Measurements from ENCODE around the gene FCHSD2. TPM values are rescaled to one million over a fixed set of nuclear protein-coding genes. Genes with fewer than 3 reads are reported as not detected.
"Not testable (repeated sequence)": the region's sequence is repeated elsewhere in the genome, so short reads cannot be mapped to it uniquely, and the experiment has no call there.

FCHSD2 gene
- total and polyA plus RNA-seq, 2 experiments from 2014 or later = 9.1 to 19.8 TPM

DNA sequence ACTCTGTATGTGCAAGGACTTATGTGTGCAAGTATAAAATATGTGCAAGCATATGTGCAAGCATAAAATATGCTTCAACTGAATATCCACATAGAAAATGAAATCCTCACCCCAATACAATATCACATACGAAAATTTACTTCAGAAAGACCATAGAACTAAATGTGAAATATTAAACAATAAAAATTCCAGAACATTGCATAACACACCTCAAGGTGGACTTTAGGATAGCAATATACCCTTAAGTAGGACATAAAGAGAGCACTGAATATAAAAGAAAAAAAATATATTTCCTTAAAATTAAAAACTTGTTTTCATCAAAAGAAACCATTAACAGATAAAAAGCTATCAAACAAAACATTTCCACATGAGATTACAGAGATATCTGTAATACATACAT, 67.8 kb downstream of the FCHSD2 start:
- Histone ChIP-seq H3K4me1 (ENCODE audit: insufficient read depth) (peaks cover 17% of the 10 kb centered on the region), H3K27me3 (replicated peaks; ENCODE audit: insufficient read depth) (no peaks in the 10 kb centered on the region), H3K9ac (no peak overlapping the region), H3K9me2 (ENCODE audit: insufficient read depth) (no peaks in the 10 kb centered on the region), H4K20me1 (ENCODE audit: insufficient read depth) (no peaks in the 10 kb centered on the region), H3K4me2 (ENCODE audit: unreplicated experiment) (no peak overlapping the region), H3K27ac (no peak overlapping the region), H3K36me3 (ENCODE audit: low read depth) (0 out of 2 replicates have a peak, but pooled peaks cover 10% of the 10 kb centered on the region), H3K9me3 (ENCODE audit: low read depth) (no peaks in the 10 kb centered on the region), H3K79me2 (ENCODE audit: insufficient read depth) (peaks cover 42% of the 10 kb centered on the region), H3F3A (ENCODE audit: insufficient read depth) (peaks cover 6% of the 10 kb centered on the region; the same call in 1 of the 2 replicates), H3K4me3 (no peak overlapping the region), H2AFZ (no peak overlapping the region)
- WGBS, 2 experiments (ENCODE audit: low coverage in 1 of 2, low lambda C conversion rate in 2 of 2, missing lambda C conversion rate in 2 of 2) = 83 to 96% methylated on average over 1 of the region's 1 CpG
- DNase-seq = no peak
- TF ChIP-seq EZH2phosphoT487 (IDR thresholded peaks at IDR 0.05; ENCODE audit: insufficient read depth, low read depth) = no peak
- TF ChIP-seq EZH2 (IDR thresholded peaks at IDR 0.05; ENCODE audit: insufficient read depth, poor library complexity, severe bottlenecking) = no peak
- in situ Hi-C loops (cut with MboI) = no loop called here

DNA sequence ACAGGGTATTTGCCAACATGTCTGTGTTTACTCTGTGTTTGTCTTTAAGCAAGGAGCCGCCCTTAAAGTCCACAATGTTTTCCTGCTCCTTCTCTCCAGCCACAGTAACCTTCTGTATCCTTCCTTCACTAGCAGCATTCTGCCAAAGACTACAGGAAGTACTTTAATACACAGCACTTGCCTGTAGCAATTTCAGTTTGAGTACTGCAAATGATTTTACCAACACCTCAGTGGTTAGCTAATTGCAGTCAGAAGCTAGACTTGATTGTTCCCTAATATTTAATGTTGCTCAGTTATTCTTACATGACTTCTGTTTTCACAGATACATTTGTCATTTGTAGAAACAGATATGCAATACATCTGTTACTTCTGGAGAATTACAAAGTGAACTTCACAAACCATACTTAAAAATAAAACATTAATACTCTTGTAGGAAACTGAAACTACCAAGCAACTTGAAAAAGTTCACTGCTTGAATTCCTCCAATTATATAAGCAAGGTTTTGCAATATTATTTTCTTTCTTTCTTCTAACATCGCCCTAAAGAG, 69.1 kb downstream of the FCHSD2 start:
- WGBS, 2 experiments (ENCODE audit: low coverage in 1 of 2, low lambda C conversion rate in 2 of 2, missing lambda C conversion rate in 2 of 2) = 37 to 56% methylated on average over 2 of the region's 2 CpGs
- in situ Hi-C loops (cut with MboI) = no loop called here
- 0 out of 2 replicates have a peak, but pooled peaks cover 7% of the 10 kb centered on the region for H3K36me3 ChIP-seq (ENCODE audit: low read depth)
- peak; percentile 43 for DNase-seq
- peaks cover 17% of the 10 kb centered on the region for H3K4me1 ChIP-seq (ENCODE audit: insufficient read depth)
- peak overlapping the region; percentile 25 for H3K4me2 ChIP-seq (ENCODE audit: unreplicated experiment)
- H3K4me3 ChIP-seq = no peak overlapping the region
- H3K9me3 ChIP-seq (ENCODE audit: low read depth) = no peaks in the 10 kb centered on the region
- peaks cover 42% of the 10 kb centered on the region for H3K79me2 ChIP-seq (ENCODE audit: insufficient read depth)
- no peak overlapping the region for H2AFZ ChIP-seq
- no peaks in the 10 kb centered on the region for H3K27me3 ChIP-seq (replicated peaks; ENCODE audit: insufficient read depth)
- no peak for TF ChIP-seq EZH2phosphoT487 (IDR thresholded peaks at IDR 0.05; ENCODE audit: insufficient read depth, low read depth)
- no peak for TF ChIP-seq EZH2 (IDR thresholded peaks at IDR 0.05; ENCODE audit: insufficient read depth, poor library complexity, severe bottlenecking)
- H3K9ac ChIP-seq = peak overlapping the region; percentile 30; the same call in 1 of the 2 replicates
- H3F3A ChIP-seq (ENCODE audit: insufficient read depth) = peaks cover 6% of the 10 kb centered on the region; the same call in 1 of the 2 replicates
- H4K20me1 ChIP-seq (ENCODE audit: insufficient read depth) = no peaks in the 10 kb centered on the region
- H3K27ac ChIP-seq = no peak overlapping the region
- H3K9me2 ChIP-seq (ENCODE audit: insufficient read depth) = no peaks in the 10 kb centered on the region

DNA sequence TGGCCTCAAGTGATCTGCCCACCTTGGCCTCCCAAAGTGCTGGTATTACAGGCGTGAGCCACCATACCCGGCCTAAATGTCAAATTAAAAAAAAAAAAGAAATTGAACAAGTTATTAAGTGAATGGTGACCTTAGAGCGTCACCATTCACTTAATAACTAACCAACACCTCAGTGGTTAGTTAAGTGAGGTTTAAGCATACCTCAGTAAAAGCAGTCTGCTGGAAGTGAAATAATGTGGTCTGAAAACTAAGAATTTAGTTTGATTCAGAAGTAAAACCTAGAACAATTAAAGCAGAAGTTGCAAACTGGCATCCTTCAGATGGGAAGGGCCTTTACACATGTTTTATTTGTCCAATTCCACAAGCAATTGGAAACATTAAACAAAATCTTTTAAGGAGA, 71.5 kb downstream of the FCHSD2 start:
- 100% methylated on average over 3 of the region's 3 CpGs for WGBS, 2 experiments (ENCODE audit: low coverage in 1 of 2, low lambda C conversion rate in 2 of 2, missing lambda C conversion rate in 2 of 2)

DNA sequence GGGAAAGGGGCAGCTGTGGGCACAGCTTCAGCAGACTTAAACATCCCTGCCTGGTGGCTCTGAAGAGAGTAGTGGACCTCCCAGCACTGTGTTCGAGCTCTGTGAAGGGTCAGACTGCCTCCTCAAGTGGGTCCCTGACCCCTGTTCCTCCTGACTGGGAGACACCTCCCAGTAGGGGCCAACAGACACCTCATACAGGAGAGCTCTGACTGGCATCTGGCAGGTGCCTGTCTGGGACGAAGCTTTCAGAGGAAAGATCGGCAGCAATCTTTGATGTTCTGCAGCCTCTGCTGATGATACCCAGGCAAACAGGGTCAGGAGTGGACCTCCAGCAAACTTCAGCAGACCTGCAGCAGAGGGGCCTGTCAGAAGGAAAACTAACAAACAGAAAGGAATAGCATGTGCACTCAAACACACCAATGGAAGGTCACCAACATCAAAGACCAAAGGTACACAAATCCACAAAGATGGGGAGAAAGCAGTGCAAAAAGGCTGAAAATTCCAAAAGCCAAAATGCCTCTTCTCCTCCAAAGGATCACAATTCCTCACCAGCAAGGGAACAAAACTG, 80.2 kb downstream of the FCHSD2 start:
- H3K9me3 ChIP-seq (ENCODE audit: low read depth); H3K9ac ChIP-seq; H3F3A ChIP-seq (ENCODE audit: insufficient read depth); H3K36me3 ChIP-seq (ENCODE audit: low read depth); H3K27me3 ChIP-seq (replicated peaks; ENCODE audit: insufficient read depth); H2AFZ ChIP-seq; H3K27ac ChIP-seq; H3K4me1 ChIP-seq (ENCODE audit: insufficient read depth); DNase-seq; H3K4me2 ChIP-seq (ENCODE audit: unreplicated experiment); H3K4me3 ChIP-seq; H3K9me2 ChIP-seq (ENCODE audit: insufficient read depth); in situ Hi-C loops (cut with MboI): not testable (repeated sequence)
- H4K20me1 ChIP-seq (ENCODE audit: insufficient read depth) = peaks cover 23% of the 10 kb centered on the region
- peaks cover 73% of the 10 kb centered on the region for H3K79me2 ChIP-seq (ENCODE audit: insufficient read depth)
- 92 to 100% methylated on average over 3 of the region's 3 CpGs for WGBS, 2 experiments (ENCODE audit: low coverage in 1 of 2, low lambda C conversion rate in 2 of 2, missing lambda C conversion rate in 2 of 2)

More for the DNA sequence above, 71.5 kb downstream of the FCHSD2 start:
- Histone ChIP-seq H3F3A (ENCODE audit: insufficient read depth) (peaks cover 6% of the 10 kb centered on the region; the same call in 1 of the 2 replicates), H3K9me2 (ENCODE audit: insufficient read depth) (no peaks in the 10 kb centered on the region), H3K36me3 (ENCODE audit: low read depth) (no peaks in the 10 kb centered on the region), H3K79me2 (ENCODE audit: insufficient read depth) (peaks cover 45% of the 10 kb centered on the region), H3K27ac (no peak overlapping the region), H3K4me1 (ENCODE audit: insufficient read depth) (peaks cover 17% of the 10 kb centered on the region), H3K4me2 (ENCODE audit: unreplicated experiment) (no peak overlapping the region), H4K20me1 (ENCODE audit: insufficient read depth) (peaks cover 6% of the 10 kb centered on the region; the same call in 1 of the 2 replicates), H3K27me3 (replicated peaks; ENCODE audit: insufficient read depth) (no peaks in the 10 kb centered on the region), H3K9me3 (ENCODE audit: low read depth) (no peaks in the 10 kb centered on the region), H3K9ac (no peak overlapping the region), H2AFZ (no peak overlapping the region), H3K4me3 (no peak overlapping the region)
- in situ Hi-C loops (cut with MboI) = no loop called here
- DNase-seq = no peak
- TF ChIP-seq EZH2 (IDR thresholded peaks at IDR 0.05; ENCODE audit: insufficient read depth, poor library complexity, severe bottlenecking) = no peak
- TF ChIP-seq EZH2phosphoT487 (IDR thresholded peaks at IDR 0.05; ENCODE audit: insufficient read depth, low read depth) = no peak

DNA sequence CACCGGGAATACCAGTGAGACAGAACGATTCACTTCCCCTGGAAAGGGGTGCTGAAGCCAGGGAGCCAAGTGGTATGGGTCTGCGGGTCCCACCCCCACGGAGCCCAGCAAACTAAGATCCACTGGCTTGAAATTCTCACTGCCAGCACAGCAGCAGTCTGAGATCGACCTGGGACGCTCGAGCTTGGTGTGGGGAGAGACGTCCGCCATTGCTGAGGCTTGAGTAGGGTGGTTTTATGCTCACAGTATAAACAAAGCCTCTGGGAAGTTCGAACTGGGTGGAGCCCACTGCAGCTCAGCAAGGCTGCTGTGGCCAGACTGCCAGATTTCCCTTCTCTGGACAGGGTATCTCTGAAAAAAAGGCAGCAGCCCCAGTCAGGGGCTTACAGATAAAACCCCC, 80.7 kb downstream of the FCHSD2 start:
- Histone ChIP-seq H3K79me2 (ENCODE audit: insufficient read depth) (peaks cover 70% of the 10 kb centered on the region), H4K20me1 (ENCODE audit: insufficient read depth) (peaks cover 18% of the 10 kb centered on the region)
- H3K9ac ChIP-seq; H3K27ac ChIP-seq; H3K27me3 ChIP-seq (replicated peaks; ENCODE audit: insufficient read depth); DNase-seq; H3K36me3 ChIP-seq (ENCODE audit: low read depth); H2AFZ ChIP-seq; H3F3A ChIP-seq (ENCODE audit: insufficient read depth); H3K9me2 ChIP-seq (ENCODE audit: insufficient read depth); H3K4me3 ChIP-seq; H3K4me2 ChIP-seq (ENCODE audit: unreplicated experiment); H3K4me1 ChIP-seq (ENCODE audit: insufficient read depth); in situ Hi-C loops (cut with MboI); H3K9me3 ChIP-seq (ENCODE audit: low read depth): not testable (repeated sequence)
- WGBS, 2 experiments (ENCODE audit: low coverage in 1 of 2, low lambda C conversion rate in 2 of 2, missing lambda C conversion rate in 2 of 2) = 91 to 96% methylated on average over 10 of the region's 10 CpGs

Measured in GM23248 (cell line).